NT2/D1 (cell line): Measurements from ENCODE around the gene DEDD2.

Experiments used
- SUZ12 ChIP-seq: IDR thresholded peaks from 2 replicates; pipeline ENCODE4 v1.6.1; 2011; ENCODE audit not compliant: insufficient read length, insufficient read depth; ENCODE audit errors: extremely low read depth
- YY1 ChIP-seq: IDR thresholded peaks from 2 replicates; pipeline ENCODE4 v1.6.1; 2011; ENCODE audit not compliant: insufficient read length, insufficient read depth
- ZNF274 ChIP-seq: IDR thresholded peaks from 2 replicates; pipeline ENCODE4 v1.6.1; 2011; ENCODE audit warnings: mild to moderate bottlenecking, low read depth, low read length

DNA sequence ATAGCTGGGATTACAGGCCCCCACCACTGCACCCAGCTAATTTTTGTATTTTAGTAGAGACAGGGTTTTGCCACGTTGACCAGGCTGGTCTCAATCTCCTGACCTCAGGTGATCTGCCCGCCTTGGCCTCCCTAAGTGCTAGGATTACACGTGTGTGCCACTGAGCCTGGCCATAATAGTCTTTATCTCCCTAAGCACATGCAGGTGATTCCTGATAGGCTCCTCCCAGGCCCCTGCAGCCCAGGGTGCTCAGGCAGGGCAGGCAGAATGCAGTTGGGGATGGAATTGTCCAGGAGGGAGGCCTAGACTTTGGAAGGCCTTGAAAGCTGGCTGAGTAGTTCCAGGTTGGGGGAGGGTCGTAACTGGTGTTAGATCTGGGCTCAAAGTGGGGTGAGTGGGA lies 11.2 kb upstream of the DEDD2 start:
- TF ChIP-seq YY1 (no peak), ZNF274 (no peak), SUZ12 (no peak)
